HG02973 (cell line): ENCODE data around the gene CDCA4.

ENCODE experiments used
- ATAC-seq: cut with Tn5 transposase; IDR thresholded peaks from one replicate; pipeline ENCODE4 v1.9.1; 2021; ENCODE audit warnings: moderate library complexity; ENCODE audit not compliant: unreplicated experiment

CDCA4 gene

DNA sequence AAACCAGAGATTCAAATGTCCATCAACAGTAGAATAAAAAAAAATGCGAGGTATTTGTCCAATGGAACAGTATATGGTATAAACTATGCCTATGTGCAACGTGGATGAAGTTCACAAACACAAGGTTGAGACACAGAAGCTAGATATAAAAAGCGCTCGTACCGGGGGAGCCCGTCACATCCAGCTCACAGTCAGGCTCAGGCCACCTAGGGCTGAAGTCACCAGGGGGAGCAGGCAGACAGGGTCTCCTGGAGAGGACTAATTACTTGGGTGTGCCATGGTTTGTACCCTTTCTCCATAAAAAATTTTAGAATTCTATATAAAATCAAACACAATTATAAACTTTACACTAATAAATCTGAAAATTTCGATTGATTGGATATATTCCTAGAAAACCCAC is 56.3 kb downstream of the CDCA4 start:
- ATAC-seq = no peak
